ENCODE data around the gene CD96.
"Not testable (repeated sequence)": the region's sequence is repeated elsewhere in the genome, so short reads cannot be mapped to it uniquely, and the experiment has no call there.

The CD96 gene, protein sequence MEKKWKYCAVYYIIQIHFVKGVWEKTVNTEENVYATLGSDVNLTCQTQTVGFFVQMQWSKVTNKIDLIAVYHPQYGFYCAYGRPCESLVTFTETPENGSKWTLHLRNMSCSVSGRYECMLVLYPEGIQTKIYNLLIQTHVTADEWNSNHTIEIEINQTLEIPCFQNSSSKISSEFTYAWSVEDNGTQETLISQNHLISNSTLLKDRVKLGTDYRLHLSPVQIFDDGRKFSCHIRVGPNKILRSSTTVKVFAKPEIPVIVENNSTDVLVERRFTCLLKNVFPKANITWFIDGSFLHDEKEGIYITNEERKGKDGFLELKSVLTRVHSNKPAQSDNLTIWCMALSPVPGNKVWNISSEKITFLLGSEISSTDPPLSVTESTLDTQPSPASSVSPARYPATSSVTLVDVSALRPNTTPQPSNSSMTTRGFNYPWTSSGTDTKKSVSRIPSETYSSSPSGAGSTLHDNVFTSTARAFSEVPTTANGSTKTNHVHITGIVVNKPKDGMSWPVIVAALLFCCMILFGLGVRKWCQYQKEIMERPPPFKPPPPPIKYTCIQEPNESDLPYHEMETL

DNA sequence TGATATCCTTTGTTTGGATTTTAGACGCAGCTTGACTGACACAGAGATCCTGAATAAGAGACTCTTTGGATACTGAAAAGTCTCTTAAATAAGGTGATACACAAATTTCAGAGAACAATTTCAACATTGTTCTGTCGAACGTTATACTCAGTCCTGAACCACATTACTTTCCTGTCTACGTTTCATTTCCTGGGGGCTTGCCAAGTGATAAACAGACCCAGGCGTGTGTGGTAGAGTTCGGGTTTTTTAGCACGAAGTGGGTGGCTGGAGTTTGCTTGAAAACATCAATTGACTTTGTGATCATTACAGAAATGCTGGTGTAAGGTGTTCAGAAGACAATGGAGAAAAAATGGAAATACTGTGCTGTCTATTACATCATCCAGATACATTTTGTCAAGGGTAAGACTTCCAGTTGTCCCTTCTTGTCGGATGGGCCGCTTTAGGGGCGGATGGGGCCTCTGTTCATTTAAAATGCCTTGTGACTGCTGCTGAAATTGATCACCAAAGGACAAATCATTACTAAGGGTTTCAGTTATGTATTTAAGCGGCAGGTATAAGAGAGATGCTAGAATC, at the start of gene CD96:
Gene CD96 (plus strand): TSS at position 287 of the 573 bp plus-strand sequence. CDS start 52 bp downstream, at position 339.
- DNase-seq (ENCODE audit: low read depth in 2 of 2), result peak; percentile 37 to 51

DNA sequence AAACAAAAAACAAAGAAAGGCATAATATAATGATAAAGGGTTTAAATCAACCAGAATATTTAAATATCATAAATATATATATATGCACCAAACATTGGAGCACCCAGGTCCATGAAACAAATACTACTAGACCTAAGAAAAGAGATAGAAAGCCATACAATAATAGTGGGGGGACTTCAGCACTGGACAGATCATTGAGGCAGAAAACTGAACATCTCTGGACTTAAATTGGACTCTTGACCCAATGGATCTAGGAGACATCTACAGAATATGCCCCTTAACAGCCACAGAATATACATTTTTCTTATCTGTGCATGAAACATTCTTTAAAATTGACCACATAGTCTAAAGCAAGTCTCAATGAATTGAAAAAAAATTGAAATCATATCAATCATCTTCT, 48.7 kb upstream of the CD96 start:
- no peak for DNase-seq (ENCODE audit: low read depth in 2 of 2)

DNA sequence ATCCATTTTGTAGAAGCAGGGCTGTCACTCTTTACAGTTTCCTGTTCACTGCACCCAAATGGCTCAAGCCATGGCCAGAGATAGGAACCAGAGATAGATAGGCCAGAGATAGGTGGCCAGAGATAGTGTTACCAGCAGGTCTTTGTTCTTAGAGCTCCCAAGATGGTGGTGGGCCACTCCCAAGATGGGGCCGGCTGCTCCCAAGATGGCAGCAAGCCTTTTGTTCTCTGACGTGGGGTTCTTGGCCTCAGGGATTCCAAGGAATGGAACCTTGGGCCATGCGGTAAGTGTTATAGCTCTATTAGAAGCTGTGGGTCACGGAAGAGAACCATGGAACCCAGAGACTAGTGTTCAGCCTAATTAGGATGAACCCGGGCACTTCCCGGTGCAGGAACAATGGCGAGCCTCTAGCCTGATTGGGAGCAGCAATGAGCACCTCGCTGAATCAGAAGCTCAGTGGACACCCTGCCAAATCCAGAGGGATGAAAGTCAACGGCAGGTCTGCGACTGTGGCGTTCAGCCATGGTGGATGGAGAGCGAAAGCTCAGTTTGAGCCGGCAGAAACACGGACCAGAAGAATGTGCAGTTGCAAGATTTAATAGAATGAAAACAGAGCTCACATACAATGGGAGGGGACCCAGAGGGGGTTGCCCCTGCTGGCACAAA, 45.0 kb upstream of the CD96 start:
- DNase-seq (ENCODE audit: low read depth in 2 of 2), result no peak

DNA sequence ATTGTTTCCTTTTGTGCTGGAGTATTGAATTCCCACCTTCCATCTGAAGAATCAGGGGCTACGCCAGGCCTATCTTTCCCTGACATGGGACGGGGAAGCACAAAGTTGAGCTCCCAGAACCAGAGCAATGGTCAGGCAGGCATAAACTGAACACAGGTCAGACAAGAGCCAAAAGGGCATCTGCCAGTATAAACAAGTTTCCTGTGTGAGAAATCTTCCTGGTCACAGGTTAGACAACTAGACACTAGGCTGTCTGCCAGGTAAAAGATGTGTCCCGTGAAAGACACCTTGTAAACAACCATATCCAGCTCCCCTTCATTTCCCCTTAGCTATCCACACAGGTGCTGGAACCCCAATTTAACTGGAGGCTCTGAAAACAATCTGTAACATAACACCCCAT, 44.0 kb upstream of the CD96 start:
- no peak for DNase-seq (ENCODE audit: low read depth in 2 of 2)

DNA sequence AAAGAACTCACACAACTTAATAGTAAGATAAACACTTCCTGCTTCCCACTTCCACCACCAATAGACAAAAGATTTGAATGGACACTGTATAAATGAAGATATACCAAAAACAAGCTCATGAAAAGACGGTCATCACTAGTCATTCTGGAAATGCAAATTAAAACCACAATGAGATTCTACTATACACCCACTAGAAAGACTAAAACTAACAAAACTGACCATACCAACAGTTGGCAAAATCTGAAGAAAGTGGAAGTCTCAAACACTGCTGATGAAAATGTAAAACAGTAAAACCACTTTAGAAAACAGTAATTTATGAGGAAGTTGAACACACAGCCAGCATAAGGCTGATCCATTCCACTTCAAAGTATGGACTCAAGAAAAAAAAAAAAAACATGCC, 35.6 kb upstream of the CD96 start:
- no peak for DNase-seq (ENCODE audit: low read depth in 2 of 2)

DNA sequence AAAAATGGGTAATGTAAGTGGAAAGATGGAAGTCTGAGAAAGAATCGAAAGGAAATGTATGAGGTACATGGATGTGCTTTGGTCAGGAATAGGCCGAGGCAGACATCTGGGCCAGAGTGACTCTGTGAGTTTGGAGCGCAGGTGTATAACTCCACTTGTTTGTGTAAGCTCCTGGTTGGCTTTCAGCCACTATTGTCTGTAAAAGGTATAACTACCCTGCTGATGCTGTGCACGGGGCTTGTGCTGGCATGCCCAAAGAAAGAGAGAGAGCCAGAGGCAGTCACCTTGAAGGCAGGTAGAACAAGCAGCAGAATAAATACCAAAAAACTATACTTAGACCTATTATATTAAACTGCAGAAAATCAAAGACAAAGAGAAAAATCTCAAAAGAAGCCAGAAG, 32.7 kb upstream of the CD96 start:
- no peak for DNase-seq (ENCODE audit: low read depth in 2 of 2)

DNA sequence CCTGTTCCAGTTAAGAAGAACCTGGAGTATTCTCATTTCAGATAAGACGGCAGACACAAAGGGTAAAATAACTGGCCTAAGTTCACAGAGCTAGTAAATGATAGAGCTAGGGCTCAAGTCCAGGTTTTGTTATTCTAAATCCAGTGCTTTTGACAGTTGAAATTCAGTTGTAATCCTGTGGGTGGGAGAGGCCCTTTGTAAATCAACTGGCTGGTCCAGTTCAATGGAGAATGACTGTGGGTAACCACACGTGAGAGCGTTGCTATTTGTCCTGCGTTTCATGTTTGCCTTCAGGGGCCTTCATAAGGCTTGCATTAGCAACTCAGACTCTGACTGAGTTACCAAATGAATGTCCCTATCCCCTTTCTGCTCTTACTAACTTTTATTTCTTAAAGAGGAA, 24.2 kb upstream of the CD96 start:
- DNase-seq (ENCODE audit: low read depth in 2 of 2), result no peak

DNA sequence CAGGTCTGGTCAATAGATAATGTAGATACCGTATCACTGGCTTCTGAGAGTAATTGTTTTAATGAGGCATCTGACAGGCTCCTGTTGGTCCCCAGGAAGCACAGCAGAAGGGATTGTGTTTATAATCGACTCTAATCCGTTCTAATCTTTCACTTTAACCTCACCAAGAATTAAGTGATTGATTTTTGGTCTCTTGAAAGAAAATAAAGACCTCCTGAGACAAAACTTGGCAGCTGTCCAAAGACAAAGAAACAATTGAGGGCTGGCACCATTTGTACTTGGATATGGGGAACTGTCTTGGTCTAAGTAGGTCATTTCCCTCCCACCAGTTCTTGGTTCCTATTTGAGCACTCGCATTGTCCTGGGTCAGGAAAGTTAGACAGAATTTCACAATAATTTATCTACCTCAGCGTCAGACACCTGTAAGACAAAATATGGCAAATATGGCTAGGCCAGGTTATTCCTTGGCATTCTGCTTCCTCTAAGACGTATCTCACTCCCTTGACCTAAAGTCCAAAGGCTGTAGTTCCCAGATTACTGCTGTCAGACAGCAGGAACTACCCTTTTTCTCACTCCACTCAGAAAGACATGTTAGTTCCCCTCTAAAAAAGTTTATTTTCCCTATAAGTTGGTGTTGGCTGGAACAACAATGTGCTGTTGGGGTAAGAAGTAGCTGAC, 22.7 kb upstream of the CD96 start:
- DNase-seq (ENCODE audit: low read depth in 2 of 2), result no peak

DNA sequence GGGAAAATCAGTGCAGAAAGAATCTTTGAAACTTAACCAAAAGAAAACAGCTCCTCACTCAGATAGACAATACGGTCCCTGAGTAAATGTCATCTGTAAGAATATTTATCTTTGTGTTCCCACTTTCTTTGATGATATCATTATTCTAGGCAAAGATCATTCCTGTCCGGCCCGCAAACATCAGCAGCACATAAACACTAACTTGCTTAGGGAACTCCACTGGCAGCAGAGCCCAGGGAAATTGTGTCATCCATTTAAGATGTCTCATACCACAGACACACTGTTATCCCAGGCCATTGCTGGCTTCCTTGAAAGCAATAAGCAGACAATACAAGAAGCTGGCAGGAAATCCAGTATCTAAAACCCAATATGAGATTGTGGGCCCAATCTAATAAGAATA, 20.1 kb upstream of the CD96 start:
- DNase-seq (ENCODE audit: low read depth in 2 of 2), result no peak

DNA sequence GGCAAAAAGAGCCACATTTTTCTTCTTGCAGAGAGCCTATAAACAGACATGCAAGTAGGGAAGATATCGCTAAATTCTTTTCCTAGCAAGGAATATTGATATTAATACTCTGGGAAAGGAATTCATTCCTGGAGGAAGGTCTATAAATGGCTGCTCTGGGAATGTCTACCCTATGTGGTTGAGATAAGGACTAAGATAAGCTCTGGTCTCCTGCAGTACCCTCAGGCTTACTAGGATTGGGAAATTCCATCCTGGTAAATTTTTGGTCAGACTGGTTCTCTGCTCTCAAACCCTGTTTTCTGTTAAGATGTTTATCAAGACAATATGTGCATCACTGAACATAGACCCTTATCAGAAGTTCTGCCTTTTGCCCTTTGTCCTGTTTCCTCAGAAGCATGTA, 17.5 kb upstream of the CD96 start:
- not testable (repeated sequence) for DNase-seq (ENCODE audit: low read depth in 2 of 2)

DNA sequence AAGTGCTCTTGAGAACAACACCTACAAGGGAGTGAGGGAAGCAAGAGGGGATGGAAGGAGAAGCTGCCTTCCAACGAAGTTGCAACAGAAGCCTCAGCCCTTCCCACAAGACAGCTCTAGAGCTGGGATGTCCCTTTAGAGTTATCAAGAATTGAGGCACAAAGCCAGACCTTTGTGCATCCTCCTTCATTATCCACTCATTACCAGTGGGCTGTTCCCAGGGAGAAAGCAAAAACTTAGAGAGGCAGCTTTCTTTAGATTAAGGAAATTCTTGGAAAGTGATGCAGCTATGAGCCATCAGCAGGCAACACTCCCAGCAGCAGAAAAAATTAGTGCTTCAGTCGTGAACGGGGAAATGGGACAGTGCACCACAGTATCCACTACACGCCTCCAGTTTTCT, 10.6 kb upstream of the CD96 start:
- no peak for DNase-seq (ENCODE audit: low read depth in 2 of 2)

DNA sequence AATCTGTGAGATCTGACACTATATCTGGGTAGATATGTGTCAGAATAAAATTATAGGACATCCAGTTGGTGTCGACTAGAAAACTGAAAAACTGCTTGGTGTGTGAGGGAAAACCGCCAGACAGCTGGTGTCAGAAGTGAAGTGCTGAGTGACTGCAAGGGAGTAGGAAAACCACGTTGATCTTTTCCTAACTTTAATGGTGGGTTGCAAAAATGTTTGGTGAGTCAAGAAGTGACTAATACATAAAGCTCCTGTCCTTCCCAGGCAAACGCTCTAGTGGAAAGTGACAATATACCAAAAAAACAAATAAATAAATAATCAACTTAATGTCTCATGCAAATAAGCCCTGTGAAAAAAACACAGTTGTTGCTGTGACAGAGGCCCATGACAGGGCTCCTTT, 7.3 kb upstream of the CD96 start:
- no peak for DNase-seq (ENCODE audit: low read depth in 2 of 2)

DNA sequence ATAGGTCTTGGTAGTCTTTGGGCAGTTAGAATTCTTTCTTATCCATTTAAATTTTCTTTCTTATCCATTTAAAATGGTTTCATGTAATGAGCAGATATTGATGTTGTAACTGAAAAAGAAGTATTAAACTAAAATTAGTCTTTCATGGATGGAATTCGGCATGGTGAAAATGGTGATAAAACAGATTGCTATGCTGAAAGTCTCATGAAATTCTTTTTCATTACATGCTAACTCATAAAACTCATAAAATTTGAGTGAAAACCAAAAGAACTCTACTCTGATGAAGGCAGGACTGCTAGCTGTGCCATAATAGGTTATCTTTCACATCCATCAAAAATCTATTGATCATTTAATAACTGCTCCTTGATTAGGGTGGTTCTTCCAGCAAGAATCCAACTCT, 3.9 kb upstream of the CD96 start:
- DNase-seq (ENCODE audit: low read depth in 2 of 2), result no peak

DNA sequence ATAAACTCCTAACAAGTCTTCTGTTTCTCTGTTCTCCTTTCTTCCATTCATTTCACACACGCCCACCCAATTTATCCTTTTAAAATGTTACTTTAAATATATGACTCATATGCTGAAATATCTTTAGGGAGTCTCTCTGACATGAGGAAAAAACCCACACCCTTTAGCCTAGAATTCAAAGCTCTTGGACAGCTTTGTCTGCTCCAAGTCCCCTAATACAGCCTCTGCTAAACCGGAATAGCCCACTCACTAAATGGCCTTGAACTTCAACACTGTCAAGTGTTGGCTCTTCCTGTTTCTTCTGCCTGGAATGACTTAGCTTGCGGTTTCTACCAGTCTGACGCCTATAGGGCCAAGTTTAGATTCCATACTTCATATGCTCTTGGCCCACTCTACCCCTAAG, 3.3 kb upstream of the CD96 start:
- no peak for DNase-seq (ENCODE audit: low read depth in 2 of 2)

DNA sequence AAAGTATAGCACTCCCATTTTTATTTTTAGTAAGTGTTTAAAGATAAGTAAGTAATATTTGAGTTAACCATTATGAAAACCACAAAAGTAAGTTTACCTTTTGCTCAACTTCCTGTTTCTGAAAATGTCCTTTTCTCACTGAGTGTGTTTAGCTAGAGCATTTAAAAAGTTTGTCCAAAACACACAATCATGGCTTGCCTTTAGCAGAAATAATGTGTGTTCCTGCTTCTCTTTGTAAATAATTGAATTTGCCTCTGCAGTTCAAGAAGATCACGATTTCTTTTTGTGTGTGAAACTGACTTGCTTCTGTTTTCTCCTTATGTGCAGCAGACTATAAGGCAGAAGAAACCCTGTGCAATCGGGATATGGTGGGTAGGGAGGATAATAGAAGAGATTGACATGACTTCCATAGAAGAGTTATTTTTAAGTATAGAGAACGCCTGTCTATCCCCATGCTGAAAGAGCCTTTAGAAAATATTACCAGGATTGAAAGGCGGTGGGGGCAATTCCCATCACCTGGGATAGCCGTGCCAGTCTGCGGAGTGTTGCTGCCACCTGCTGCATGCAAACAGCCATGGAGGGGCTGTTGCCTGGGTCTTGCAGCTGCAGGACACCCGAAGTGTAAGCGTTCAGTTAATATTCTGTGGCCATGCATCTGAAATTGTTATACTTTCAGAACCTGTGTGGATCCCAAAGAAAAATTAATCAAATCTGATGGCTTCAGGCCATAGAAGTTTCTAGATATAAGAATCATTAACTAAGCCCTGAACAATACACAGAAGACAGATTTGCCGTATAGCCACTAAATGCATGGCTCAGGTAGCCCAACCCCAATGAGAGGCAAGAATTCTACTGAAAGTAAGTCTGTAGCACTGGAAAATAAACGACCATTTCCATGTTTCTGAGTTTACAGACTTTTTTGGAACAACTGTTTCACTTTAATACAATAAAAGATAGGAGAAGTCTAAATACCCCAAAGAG, 2.4 kb upstream of the CD96 start:
- DNase-seq (ENCODE audit: low read depth in 2 of 2), result peak; percentile 38 to 47

DNA sequence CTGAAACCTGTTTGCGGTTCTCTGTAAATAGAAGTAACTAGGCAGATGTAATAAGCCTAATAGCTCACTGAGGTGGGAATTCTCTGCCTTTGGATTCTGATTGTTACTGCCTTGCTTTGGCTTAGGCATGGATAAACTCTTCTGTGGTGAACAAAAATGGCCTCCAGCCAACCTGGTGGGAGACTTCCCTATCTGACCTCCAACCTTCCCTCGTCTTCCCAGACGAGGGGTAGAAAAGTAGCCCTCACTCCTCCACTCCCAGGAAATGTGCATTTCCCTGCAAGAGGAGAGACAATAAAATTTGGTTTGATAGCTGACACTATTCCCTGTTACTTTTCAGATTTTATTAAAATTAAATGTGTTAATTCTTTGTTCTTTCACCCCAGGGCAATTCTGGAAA, 606 bp upstream of the CD96 start:
- DNase-seq (ENCODE audit: low read depth in 2 of 2), result no peak

DNA sequence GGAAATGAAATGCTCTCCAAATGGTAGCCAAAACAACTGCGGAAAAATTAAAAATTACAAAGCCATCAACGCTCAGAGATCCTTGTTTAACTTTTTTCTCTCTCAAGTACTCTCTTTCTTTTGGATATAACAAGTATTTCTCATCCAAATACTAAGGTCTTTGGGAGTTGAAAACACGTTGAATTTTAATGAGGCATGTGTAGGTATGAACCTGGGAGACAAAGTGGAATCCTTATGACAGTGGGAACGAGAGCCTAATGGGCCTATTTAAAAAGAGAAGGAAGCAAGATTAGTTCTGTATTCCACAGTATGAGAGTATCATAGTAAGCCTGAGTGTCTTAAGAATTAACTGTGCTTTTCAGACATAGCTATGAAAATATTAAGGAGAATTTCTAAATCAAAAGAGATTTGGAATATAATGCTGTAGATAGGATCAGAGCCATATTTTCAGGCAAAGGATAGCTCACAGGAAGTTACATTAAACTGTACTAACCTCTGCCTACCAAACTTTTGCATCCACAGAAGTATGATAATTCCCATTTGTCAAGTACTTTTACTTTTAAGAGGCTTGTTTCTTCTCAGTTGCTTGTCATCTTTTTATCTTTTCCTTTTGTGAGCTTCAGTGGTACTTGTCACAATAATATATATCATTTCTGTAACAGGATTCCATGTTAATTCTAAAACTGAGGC, 759 bp downstream of the CD96 start:
- DNase-seq (ENCODE audit: low read depth in 2 of 2), result no peak

DNA sequence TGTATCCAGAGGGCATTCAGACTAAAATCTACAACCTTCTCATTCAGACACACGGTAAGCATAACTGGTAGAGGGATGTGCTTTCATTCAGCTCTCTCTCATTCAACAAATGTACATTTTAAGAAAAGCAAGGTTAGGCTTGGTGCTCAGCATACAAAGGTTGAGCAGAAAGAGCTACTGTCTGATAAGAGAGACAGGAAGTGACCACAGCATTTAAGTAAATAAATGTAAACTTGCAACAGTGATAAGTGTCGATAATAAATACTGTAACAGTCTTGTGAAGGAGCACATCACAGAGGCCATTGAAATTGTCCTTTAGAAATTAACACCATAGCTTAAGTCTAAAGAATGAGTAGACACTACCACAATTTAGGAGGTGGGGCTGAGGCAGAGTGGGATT, 3.4 kb downstream of the CD96 start:
- DNase-seq (ENCODE audit: low read depth in 2 of 2), result no peak

DNA sequence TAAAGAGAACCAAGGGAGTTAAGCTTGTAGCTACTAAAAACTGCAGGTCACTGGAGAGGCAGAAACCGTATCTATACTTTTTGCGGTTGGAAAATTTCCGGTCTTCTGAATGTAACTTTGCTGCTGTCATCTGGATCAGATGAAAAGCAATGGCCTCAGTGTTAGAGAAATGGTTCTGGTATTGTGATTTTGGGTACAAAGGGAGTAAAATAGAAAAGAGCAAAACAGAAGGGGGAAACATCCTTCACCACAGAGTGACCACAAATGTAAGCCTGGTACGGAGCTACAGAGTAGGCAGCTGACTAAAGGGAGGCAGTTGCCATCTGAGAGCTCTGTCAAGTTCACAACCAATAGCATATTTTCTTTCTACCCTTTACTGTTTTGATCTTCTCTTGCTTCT, 5.6 kb downstream of the CD96 start:
- no peak for DNase-seq (ENCODE audit: low read depth in 2 of 2)

DNA sequence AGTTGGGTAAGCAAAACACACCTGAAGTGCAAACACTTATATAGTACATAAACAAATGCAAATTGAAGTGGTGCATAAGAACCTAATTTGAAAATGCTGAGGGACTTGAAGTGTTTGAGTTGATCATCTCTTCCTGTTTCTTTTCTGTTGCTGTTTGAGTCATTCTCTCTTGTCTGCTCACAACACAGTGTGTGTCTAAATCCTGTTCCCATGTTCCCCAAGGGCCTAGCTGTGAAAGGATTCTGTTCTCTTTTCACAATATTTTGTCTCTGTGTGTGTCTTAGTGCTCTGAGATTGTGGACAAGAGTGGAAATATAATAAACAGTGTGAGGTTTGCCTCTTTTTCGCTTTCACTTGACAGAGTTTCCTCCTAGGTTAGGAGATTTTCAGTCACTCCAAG, 6.1 kb downstream of the CD96 start:
- no peak for DNase-seq (ENCODE audit: low read depth in 2 of 2)

Measured in stimulated activated CD8-positive, alpha-beta memory T cell treated with anti-CD3 and anti-CD28 coated beads, Interleukin-2, amount 100 ng/mL, for 1 hour (primary cell).